GM13976 (cell line): ENCODE data around the gene GADD45GIP1.

Experiments
- DNase-seq: peaks from one replicate; pipeline ENCODE4 v3.0.0; 2012; ENCODE audit warnings: low spot score
- CTCF ChIP-seq: IDR thresholded peaks from 2 replicates; pipeline ENCODE4 v1.5.1; 2012; ENCODE audit warnings: borderline replicate concordance, mild to moderate bottlenecking; ENCODE audit not compliant: insufficient read depth; ENCODE audit errors: extremely low read depth, missing control alignments, control extremely low read depth
- in situ Hi-C: fragments of 300-500 bp; cut with MboI; formaldehyde crosslinking; loops from one replicate; pipeline ENCODE4 v1.12.0; 2022; ENCODE audit warnings: low sequenced_read_pairs, mixed read lengths, inconsistent platforms; ENCODE audit not compliant: unreplicated experiment

GADD45GIP1 gene

GRCh38 chr19:12939975-12940423 is 17.0 kb downstream of the GADD45GIP1 start:
- in situ Hi-C loops, result no loop called here
- no peak for TF ChIP-seq CTCF
- DNase-seq, result no peak

DNA sequence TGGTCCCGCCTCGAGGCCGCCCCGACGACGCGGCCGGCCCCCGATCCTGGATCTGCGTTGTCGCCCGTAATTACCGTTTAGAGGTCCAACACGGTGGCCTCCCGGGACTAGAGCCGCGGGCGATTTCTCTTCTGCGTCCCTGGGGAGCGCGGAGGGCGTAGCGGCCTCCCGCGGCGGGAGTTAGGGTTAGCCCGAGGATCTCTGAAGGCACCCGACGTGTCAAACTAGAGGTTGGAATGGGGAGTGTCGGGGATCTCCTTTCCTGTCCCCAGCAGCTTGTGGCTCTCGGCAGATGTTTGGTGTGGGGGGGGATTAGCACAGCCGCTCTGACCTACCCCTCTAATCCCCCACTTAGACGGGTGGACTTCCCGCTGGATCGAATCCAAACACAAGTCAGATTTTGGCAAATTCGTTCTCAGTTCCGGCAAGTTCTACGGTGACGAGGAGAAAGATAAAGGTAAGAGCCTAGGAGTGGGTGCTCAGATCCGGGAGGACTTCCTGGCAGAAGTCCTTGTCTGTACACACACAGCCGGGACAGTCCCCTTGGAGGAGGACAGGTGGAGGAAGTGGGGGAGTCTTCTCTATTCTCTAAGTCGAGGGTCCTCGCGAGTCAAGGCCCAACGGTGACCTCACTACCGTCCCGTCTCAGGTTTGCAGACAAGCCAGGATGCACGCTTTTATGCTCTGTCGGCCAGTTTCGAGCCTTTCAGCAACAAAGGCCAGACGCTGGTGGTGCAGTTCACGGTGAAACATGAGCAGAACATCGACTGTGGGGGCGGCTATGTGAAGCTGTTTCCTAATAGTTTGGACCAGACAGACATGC is 18.0 kb downstream of the GADD45GIP1 start:
- in situ Hi-C loops, result no loop called here
- no peak for DNase-seq
- TF ChIP-seq CTCF, result peak; percentile 18

DNA sequence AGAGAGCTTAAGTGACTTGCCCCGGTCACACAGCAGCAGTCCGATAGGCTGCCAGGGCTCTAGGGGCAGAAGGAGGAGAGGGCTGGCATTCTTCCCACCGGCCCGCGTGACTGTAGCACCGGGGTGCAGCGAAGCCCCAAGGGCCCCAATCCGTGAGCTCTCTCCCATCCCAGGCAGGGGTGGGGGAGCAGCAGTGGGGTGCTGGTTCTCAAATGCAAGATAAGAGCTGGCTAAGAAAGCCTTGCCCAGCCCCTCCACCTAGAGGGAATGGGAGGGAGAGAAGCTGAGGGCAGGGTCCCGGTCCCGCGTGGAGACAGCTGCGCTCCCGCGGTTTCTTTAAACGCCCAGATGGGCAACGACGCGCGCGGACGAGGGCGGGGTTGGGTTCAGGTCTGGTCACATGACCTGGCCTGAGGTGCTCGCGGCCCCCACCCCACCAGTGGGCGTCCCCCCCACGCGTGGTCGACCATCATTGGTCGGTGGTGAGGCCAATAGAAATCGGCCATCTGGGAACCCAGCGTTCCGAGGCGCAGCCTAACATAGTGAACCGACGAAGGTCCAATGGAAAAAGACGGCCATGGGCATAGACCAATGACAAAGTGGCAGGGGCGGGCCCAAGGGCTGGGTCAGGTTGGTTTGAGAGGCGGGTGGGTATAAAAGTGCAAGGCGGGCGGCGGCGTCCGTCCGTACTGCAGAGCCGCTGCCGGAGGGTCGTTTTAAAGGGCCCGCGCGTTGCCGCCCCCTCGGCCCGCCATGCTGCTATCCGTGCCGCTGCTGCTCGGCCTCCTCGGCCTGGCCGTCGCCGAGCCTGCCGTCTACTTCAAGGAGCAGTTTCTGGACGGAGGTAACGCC is 18.9 kb downstream of the GADD45GIP1 start, which contains the start of gene CALR:
Gene CALR, plus strand, starts transcription at position 683 of the 852 bp plus-strand sequence. Its CDS starts 71 bp downstream, at position 754.
- in situ Hi-C loops, result no loop called here

GRCh38 chr19:12937093-12937926 is 19.7 kb downstream of the GADD45GIP1 start:
- in situ Hi-C loops, result no loop called here
- DNase-seq, result no peak
- TF ChIP-seq CTCF, result no peak

More for the DNA sequence above, 18.9 kb downstream of the GADD45GIP1 start, which contains the start of gene CALR:
- peak; percentile 97 for DNase-seq
- TF ChIP-seq CTCF, result no peak

DNA sequence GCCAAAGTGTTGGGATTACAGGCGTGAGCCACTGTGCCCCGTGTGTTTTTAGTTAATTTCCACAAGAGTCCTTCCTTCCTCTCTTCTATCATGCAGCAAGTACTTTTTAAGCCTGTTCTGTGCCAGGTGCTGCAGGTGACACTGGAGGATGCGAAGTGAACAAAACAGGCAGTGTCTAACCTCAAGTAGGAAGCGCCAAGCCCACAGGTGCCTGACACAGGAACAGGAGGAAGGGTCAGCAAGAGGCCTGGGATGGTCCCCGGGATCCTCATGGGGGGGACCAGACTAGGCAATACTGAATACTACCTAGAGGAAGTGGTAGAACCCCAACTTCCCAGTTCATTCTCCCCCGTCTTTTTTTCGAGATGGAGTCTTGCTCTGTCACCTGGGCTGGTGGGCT is 20.4 kb downstream of the GADD45GIP1 start:
- TF ChIP-seq CTCF, result no peak
- in situ Hi-C loops, result no loop called here
- no peak for DNase-seq

- no peak for TF ChIP-seq CTCF
- no peak for DNase-seq
- in situ Hi-C loops, result no loop called here
Observed at GRCh38 chr19:12935071-12935470, 22.0 kb downstream of the GADD45GIP1 start.
